ENCODE data around the gene WIPF3. TPM values are rescaled to one million over a fixed set of nuclear protein-coding genes. Genes with fewer than 3 reads are reported as not detected.

The WIPF3 gene
- total and polyA plus RNA-seq, 2 of the 4 experiments (the other 2 are of a cell fraction) = not detected

- DNase-seq = no peak
- H3K79me1 ChIP-seq (ENCODE audit: low read depth in 1 of 2, low read length in 2 of 2) = no peaks in the 10 kb centered on the region
- H2AK5ac ChIP-seq (ENCODE audit: low read depth, low read length) = no peak overlapping the region
- WGBS, 2 experiments (ENCODE audit: extremely low coverage in 2 of 2, insufficient read length in 1 of 2) = 52% methylated on average over 2 of the region's 2 CpGs; no CpG with 5 or more reads in 1 of the 2 experiments
- H3K4me1 ChIP-seq (ENCODE audit: control insufficient read depth, insufficient read depth, low read length) = no peaks in the 10 kb centered on the region
- H2AK9ac ChIP-seq (replicated peaks; ENCODE audit: low read depth, low read length, poor library complexity) = no peak overlapping the region
- H3K36me3 ChIP-seq (ENCODE audit: control insufficient read depth, insufficient read depth, low read length) = no peaks in the 10 kb centered on the region
- H4K20me1 ChIP-seq (ENCODE audit: insufficient read depth, low read length) = no peaks in the 10 kb centered on the region
- dilution Hi-C loops (cut with HindIII; ENCODE audit: low sequenced_read_pairs, unreplicated experiment) = no loop called here
- no peak overlapping the region for H3K4ac ChIP-seq (ENCODE audit: low read depth, low read length)
- no peaks in the 10 kb centered on the region for H3K9me3 ChIP-seq (ENCODE audit: control insufficient read depth, insufficient read depth, low read length)
- H2BK15ac ChIP-seq (ENCODE audit: low read depth, low read length) = no peak overlapping the region
- no peak overlapping the region for H2AFZ ChIP-seq (replicated peaks; ENCODE audit: low read length, poor library complexity)
- ATAC-seq (ENCODE audit: low read depth) = no peak
- no peak for TF ChIP-seq RCOR1 (IDR thresholded peaks at IDR 0.05; ENCODE audit: insufficient replicate concordance, low read length)
- TF ChIP-seq BHLHE40 (IDR thresholded peaks at IDR 0.05; ENCODE audit: low read depth, low read length) = no peak
- no peak for TF ChIP-seq CTCF (conservative IDR thresholded peaks at IDR 0.05; ENCODE audit: low read depth, low read length)
- no peak for TF ChIP-seq MAZ (IDR thresholded peaks at IDR 0.05; ENCODE audit: borderline replicate concordance, low read depth, low read length)
- no peak for TF ChIP-seq SMC3 (IDR thresholded peaks at IDR 0.05; ENCODE audit: low read depth, low read length)
- TF ChIP-seq CHD1 (IDR thresholded peaks at IDR 0.05; ENCODE audit: low read depth, low read length) = no peak
- TF ChIP-seq RAD21 (IDR thresholded peaks at IDR 0.05; ENCODE audit: low read length) = no peak
- no peak for TF ChIP-seq MXI1 (IDR thresholded peaks at IDR 0.05; ENCODE audit: borderline replicate concordance, low read depth, low read length)
- no peak for TF ChIP-seq FOS (IDR thresholded peaks at IDR 0.05; ENCODE audit: low read depth, low read length)
- TF ChIP-seq CEBPB (IDR thresholded peaks at IDR 0.05; ENCODE audit: low read depth, low read length) = no peak
- TF ChIP-seq NFE2L2 (IDR thresholded peaks at IDR 0.05; ENCODE audit: low read depth, low read length) = no peak
- no peak for TF ChIP-seq POLR2A (IDR thresholded peaks at IDR 0.05; ENCODE audit: low read depth, low read length)
- TF ChIP-seq ELK1 (IDR thresholded peaks at IDR 0.05; ENCODE audit: borderline replicate concordance, low read depth, low read length) = no peak
- TF ChIP-seq RFX5 (IDR thresholded peaks at IDR 0.05; ENCODE audit: low read depth, low read length) = no peak
- CTCF ChIA-PET = no interaction called here
- H3K18ac ChIP-seq (ENCODE audit: low read depth, low read length) = no peak overlapping the region
- in situ Hi-C loops (cut with MboI; ENCODE audit: low sequenced_read_pairs) = no loop called here
- no peaks in the 10 kb centered on the region for H3K9me1 ChIP-seq (ENCODE audit: insufficient read depth, low read length)
- H3K14ac ChIP-seq (replicated peaks; ENCODE audit: low read depth, low read length) = no peak overlapping the region
- no peak overlapping the region for H4K5ac ChIP-seq (ENCODE audit: low read depth, low read length)
- H3K4me3 ChIP-seq (ENCODE audit: insufficient read depth, low read depth, low read length) = no peak overlapping the region
- no peak overlapping the region for H3K23ac ChIP-seq (ENCODE audit: low read depth, low read length)
- no TSS peak for BruUV-seq (replicated peaks)
- no peak overlapping the region for H2BK5ac ChIP-seq (ENCODE audit: low read depth, low read length, poor library complexity, severe bottlenecking)
- POLR2A ChIA-PET (ENCODE audit: unreplicated experiment) = no interaction called here
- H2BK120ac ChIP-seq (ENCODE audit: low read depth, low read length) = no peak overlapping the region
- no peak overlapping the region for H3K27ac ChIP-seq (ENCODE audit: insufficient read depth, low read length)
- no peak overlapping the region for H2BK20ac ChIP-seq (ENCODE audit: low read depth, low read length)
- H3K27me3 ChIP-seq (ENCODE audit: control insufficient read depth, insufficient read depth, low read length) = no peaks in the 10 kb centered on the region; the same call in none of the 2 replicates
- H4K8ac ChIP-seq (ENCODE audit: low read depth in 2 of 2, low read length in 2 of 2) = no peak overlapping the region
- no peak overlapping the region for H4K91ac ChIP-seq (ENCODE audit: insufficient read depth, low read depth, low read length)
- no peak overlapping the region for H3K4me2 ChIP-seq (ENCODE audit: low read depth, low read length)
- intact Hi-C loops (cut with micrococcal nuclease) = no loop called here
- H3K9ac ChIP-seq (ENCODE audit: low read depth, low read length) = no peak overlapping the region
- no peak overlapping the region for H3K56ac ChIP-seq (ENCODE audit: extremely low read depth, insufficient read depth, low read length)
Observed at GRCh38 chr7:29764227-29764626, 42.1 kb upstream of the WIPF3 start.

All from IMR-90 (cell line).